Astrocyte of the cerebellum (primary cell): ENCODE data around the gene CNIH4.

Experiments used
- DNase-seq: peaks from one replicate; pipeline ENCODE4 v3.0.0-alpha.2; 2011; ENCODE audit warnings: low read depth
- H3K4me3 ChIP-seq: 2 replicates; pipeline ENCODE4 v1.5.1; 2011; ENCODE audit warnings: mild to moderate bottlenecking, low read depth, low read length, moderate library complexity
- in situ Hi-C: cut with HindIII; loops from 2 replicates; pipeline ENCODE4 v1.10.0; 2017; ENCODE audit warnings: low sequenced_read_pairs
- TF ChIP-seq, protein P1 (sequence below): IDR thresholded peaks from 2 replicates; pipeline ENCODE4 v1.5.1; 2012; ENCODE audit warnings: low read length, low read depth, moderate library complexity, mild to moderate bottlenecking; ENCODE audit errors: missing control alignments

The CNIH4 gene

DNA sequence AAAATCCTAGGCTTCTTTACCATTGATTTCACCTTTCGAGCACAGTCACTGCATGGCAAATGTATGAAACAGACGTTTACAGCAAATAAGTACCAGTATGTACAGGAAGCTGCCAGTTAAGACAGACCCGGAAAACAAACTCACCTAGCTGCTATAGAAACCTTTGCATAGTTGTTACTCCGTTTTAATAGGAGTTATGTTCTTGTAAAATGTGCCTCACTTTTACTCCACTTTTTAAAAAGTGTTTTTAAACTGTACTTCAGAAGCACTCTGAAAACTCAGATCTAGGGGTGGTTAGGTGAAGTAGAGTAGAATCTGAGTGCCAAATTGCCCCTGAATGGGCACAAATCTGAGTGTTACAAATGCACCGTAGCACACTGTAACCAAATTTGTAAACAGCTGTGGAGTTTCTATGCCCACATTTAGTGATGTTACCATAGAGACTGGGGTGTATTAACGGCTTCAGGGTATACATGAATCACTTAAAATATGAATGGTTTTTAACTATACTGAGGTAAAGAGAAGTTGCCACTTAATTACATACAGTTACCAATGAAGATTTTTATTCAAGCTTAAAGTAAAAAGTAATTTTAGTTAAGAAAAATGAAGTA is 30.7 kb downstream of the CNIH4 start:
- no peak overlapping the region for H3K4me3 ChIP-seq
- no peak for DNase-seq
- in situ Hi-C loops: no loop called here
- TF ChIP-seq, protein P1, sequence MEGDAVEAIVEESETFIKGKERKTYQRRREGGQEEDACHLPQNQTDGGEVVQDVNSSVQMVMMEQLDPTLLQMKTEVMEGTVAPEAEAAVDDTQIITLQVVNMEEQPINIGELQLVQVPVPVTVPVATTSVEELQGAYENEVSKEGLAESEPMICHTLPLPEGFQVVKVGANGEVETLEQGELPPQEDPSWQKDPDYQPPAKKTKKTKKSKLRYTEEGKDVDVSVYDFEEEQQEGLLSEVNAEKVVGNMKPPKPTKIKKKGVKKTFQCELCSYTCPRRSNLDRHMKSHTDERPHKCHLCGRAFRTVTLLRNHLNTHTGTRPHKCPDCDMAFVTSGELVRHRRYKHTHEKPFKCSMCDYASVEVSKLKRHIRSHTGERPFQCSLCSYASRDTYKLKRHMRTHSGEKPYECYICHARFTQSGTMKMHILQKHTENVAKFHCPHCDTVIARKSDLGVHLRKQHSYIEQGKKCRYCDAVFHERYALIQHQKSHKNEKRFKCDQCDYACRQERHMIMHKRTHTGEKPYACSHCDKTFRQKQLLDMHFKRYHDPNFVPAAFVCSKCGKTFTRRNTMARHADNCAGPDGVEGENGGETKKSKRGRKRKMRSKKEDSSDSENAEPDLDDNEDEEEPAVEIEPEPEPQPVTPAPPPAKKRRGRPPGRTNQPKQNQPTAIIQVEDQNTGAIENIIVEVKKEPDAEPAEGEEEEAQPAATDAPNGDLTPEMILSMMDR: no peak

DNA sequence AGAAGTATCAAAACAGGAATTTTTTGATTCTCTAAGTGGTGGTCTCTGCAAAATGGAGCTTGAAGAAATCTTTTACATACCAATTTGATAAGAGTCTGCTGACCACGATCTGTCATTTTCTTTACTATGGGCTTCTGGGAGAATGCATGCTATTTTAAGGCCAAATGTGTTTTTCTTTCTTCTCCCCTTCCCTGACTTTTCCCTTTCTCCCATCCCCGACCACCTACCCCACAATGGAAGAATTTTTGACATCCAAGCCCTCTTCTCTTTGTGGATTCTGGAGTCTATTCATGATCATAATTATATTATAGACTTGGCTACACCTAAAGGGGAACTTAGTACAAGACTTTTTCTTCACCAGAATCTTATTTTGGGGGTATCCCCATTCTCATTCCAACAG is 31.3 kb downstream of the CNIH4 start:
- no peak for DNase-seq
- TF ChIP-seq, protein P1: no peak
- H3K4me3 ChIP-seq: no peak overlapping the region
- in situ Hi-C loops: no loop called here

DNA sequence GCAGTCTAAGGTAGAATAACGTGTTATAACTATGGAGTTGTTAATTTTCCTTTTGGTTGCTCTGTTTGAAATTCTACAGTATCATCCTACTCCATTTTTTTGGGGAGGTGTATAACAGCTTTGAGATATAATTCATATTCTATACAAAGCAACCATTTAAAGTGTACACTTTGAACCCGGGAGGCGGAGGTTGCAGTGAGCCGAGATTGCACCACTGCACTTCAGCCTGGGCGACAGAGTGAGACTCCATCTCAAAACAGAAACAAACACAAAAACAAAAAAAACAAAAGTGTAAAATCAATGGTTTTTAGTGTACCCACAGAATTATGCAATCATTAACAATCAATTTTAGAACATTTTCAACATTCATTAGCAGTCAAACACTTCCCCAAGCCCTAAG is 33.8 kb downstream of the CNIH4 start:
- in situ Hi-C loops: no loop called here
- no peak overlapping the region for H3K4me3 ChIP-seq
- no peak for DNase-seq
- TF ChIP-seq, protein P1: no peak

DNA sequence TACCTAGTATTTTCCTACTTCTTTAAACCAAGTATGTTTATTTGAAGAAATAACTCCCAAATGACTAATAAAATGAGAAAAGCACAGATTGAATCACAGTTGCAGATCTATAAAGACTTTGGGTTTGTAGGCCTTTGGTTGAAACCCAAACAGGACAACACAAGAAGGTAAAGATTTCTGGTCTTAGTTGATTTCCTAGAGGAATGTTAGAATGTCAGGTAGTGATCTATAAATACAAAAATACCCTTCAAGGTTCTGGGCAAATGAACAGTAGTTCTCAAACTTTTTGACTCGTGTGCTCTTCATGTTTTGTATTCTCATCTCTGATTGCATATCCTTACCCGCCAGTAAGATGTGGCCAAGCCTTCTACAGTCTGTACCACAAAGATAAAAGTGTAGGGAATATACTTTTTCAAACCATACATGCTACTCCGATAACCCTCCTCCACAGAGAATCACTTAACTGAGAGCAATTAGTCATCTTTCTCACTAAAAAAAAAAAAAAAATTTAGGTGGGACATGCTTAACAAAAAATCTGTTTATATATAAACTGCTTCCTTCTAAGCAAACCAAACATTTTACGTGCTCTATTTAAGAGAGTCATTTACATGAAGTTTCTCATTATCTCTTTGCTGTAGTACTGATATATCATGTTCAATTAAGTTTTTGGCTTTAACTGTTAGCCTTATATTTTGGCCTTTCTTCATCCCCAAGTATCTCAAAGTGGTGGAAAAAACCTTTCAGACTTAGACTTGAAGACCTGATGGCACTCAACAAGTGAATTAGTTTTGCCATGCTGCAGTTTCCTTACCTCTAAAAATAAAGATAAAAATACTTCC is 36.0 kb downstream of the CNIH4 start:
- in situ Hi-C loops: no loop called here
- H3K4me3 ChIP-seq: no peak overlapping the region
- TF ChIP-seq, protein P1: no peak
- no peak for DNase-seq

DNA sequence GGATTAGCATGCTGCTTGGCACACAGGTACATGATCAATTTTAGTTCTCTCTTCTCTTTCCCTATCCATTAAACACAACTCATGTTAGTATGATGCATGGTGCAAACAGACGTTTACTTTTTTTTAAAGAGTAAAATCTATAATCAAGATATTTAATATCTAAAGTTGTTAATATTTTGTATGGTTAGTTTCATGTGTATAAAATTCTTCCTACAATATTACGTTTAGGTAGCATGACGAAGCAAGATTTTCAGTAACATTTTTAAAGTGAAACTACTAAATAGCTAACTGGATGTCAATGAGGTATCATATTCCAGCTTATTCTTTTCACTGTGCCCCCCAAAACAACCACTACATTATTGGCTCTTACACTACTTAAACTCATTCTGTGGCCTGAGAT is 36.6 kb downstream of the CNIH4 start:
- no peak for DNase-seq
- TF ChIP-seq, protein P1: no peak
- in situ Hi-C loops: no loop called here
- H3K4me3 ChIP-seq: no peak overlapping the region

DNA sequence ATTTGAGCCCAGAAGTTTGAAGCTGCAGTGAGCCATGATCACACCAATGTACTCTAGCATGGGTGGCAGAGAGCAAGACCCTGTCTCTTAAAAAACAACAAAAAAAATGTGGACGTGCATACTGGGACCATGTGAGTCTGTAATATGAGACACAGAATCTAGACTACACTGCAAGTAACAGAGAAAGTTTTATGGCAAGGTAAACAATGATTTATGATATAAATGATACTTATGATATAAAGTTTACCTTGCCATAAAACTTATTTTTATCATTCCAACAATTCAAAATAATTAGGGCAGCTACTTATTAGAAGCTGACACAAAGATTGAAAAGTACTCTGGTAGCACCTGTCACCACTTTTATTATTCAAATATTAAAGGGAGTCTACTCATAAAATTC is 43.2 kb downstream of the CNIH4 start:
- TF ChIP-seq, protein P1: no peak
- no peak overlapping the region for H3K4me3 ChIP-seq
- in situ Hi-C loops: no loop called here
- no peak for DNase-seq
